Measurements from ENCODE around the gene MGME1. TPM values are rescaled to one million over a fixed set of nuclear protein-coding genes. Genes with fewer than 3 reads are reported as not detected.

MGME1 gene
- total and polyA plus RNA-seq, 2 of the 13 experiments (the other 11 are each of a cell fraction or from before 2014, with no cell fraction given): 36.7 to 66.6 TPM

GRCh38 chr20:18007534-18008292 lies 38.9 kb downstream of the MGME1 start (continued):
- TF ChIP-seq ZBTB33 (CRISPR knock-in tag; IDR thresholded peaks at IDR 0.05) (no peak), ZNF432 (CRISPR knock-in tag; IDR thresholded peaks at IDR 0.05; ENCODE audit: borderline replicate concordance) (no peak), MTERF4 (CRISPR knock-in tag; IDR thresholded peaks at IDR 0.05) (no peak), ZNF260 (CRISPR knock-in tag; IDR thresholded peaks at IDR 0.05; ENCODE audit: borderline replicate concordance, low read depth) (no peak), KDM1A (CRISPR knock-in tag; IDR thresholded peaks at IDR 0.05) (no peak), ZBTB7A (CRISPR knock-in tag; IDR thresholded peaks at IDR 0.05) (no peak; the same call in 1 of the 2 replicates), NFAT5 (CRISPR knock-in tag; IDR thresholded peaks at IDR 0.05) (no peak), CTCF (CRISPR knock-in tag; IDR thresholded peaks at IDR 0.05) (no peak), YY1 (IDR thresholded peaks at IDR 0.05; ENCODE audit: insufficient read depth, insufficient replicate concordance, low read depth, low read length) (no peak), ZNF496 (CRISPR knock-in tag; IDR thresholded peaks at IDR 0.05; ENCODE audit: insufficient replicate concordance) (no peak), HNRNPL (IDR thresholded peaks at IDR 0.05; ENCODE audit: low read depth, low read length) (no peak), CENPX (CRISPR knock-in tag; IDR thresholded peaks at IDR 0.05) (no peak)

All from HepG2 (cell line).